ENCODE measurements around the gene FRAT2.

DNA sequence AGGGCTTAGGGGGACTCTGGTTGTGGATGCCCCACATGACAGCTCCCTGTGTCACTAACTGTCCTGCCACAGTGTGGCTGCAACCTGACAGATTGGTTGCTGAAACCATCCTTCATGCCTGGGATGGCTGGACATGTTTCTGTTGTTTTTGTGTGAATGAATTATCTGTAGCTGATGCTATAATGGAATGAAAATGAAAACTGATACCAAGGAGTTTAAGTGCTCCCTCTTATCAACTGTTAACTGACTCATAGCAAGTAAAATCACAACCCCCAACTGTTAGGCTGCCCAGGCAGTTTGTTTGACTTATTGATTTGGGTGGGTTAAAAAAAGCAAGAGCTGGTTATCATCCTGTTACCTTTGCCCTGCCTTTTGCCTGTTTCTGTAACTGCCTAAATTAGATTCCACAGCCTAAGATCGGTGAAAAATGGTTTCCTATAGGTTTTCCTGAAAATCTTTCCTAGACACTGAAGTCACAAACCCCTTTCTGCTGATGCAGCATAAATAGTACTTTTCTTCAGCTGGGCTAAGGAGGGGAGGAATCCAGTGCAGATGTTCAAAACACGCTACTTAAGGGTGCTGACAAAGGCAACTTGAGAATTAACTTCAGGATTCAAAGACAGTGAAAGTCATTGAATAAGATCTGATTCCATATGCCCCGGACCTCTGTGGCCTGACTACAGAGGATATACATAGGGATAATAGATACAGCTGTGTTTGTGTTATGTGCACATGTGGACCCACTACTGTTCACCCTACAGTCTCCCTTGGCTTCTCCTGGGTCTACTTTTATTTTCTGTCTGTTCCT lies 5.7 kb downstream of the FRAT2 start:
- TF ChIP-seq CTCF (IDR thresholded peaks at IDR 0.05; ENCODE audit: extremely low read depth in 1 of 2, insufficient read depth in 1 of 2, low read depth in 1 of 2, low read length in 2 of 2) (no peak), MYC (IDR thresholded peaks at IDR 0.05; ENCODE audit: low read depth, low read length) (no peak), POLR2AphosphoS5 (IDR thresholded peaks at IDR 0.05; ENCODE audit: insufficient read depth, low read depth, low read length) (no peak), POLR2A (IDR thresholded peaks at IDR 0.05; ENCODE audit: low read depth, low read length) (no peak), EZH2 (IDR thresholded peaks at IDR 0.05; ENCODE audit: borderline replicate concordance, low read depth, low read length, severe bottlenecking) (no peak), JUN (IDR thresholded peaks at IDR 0.05; ENCODE audit: borderline replicate concordance, insufficient read depth, insufficient read length, low read depth) (no peak), FOS (IDR thresholded peaks at IDR 0.05; ENCODE audit: borderline replicate concordance, insufficient read depth, low read length) (no peak)
- TF ChIP-seq, protein P1, sequence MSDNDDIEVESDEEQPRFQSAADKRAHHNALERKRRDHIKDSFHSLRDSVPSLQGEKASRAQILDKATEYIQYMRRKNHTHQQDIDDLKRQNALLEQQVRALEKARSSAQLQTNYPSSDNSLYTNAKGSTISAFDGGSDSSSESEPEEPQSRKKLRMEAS (IDR thresholded peaks at IDR 0.05; ENCODE audit: insufficient read depth, insufficient read length): no peak

Measured in endothelial cell of umbilical vein (primary cell).